Activated gamma-delta T cell treated with anti-CD3 and anti-CD28 coated beads, Interleukin-2, amount 50 U/mL, for 16 hours (primary cell): ENCODE measurements around the gene RABL2B.

Source experiments
- DNase-seq: peaks from one replicate; pipeline ENCODE4 v3.0.0-alpha.2; 2020; ENCODE audit warnings: low read depth

The RABL2B gene

GRCh38 chr22:50722716-50723428, 60.6 kb downstream of the RABL2B start:
- DNase-seq = no peak

- DNase-seq = no peak
Observed at GRCh38 chr22:50722048-50722701, 61.3 kb downstream of the RABL2B start.

GRCh38 chr22:50721257-50721844, 62.1 kb downstream of the RABL2B start:
- no peak for DNase-seq

GRCh38 chr22:50720301-50721256, 62.9 kb downstream of the RABL2B start:
- DNase-seq = no peak

- no peak for DNase-seq
Observed at GRCh38 chr22:50719814-50720300, 63.6 kb downstream of the RABL2B start.

GRCh38 chr22:50718352-50718709, 65.1 kb downstream of the RABL2B start:
- no peak for DNase-seq

GRCh38 chr22:50717709-50718351, 65.6 kb downstream of the RABL2B start:
- no peak for DNase-seq
